HG03378 (cell line): ENCODE data around the gene GPBP1L1.

ENCODE experiments used
- ATAC-seq: cut with Tn5 transposase; IDR thresholded peaks from one replicate; pipeline ENCODE4 v1.9.1; 2021; ENCODE audit warnings: mild to moderate bottlenecking, moderate library complexity; ENCODE audit not compliant: unreplicated experiment

GPBP1L1 gene

GRCh38 chr1:45643321-45643720, 43.0 kb downstream of the GPBP1L1 start:
- no peak for ATAC-seq

- no peak for ATAC-seq
Observed at GRCh38 chr1:45640293-45640692, 46.0 kb downstream of the GPBP1L1 start.

GRCh38 chr1:45635211-45635610, 51.1 kb downstream of the GPBP1L1 start:
- ATAC-seq = no peak

GRCh38 chr1:45630429-45630828, 55.9 kb downstream of the GPBP1L1 start:
- ATAC-seq = no peak

- ATAC-seq = no peak
Observed at GRCh38 chr1:45629035-45629434, 57.3 kb downstream of the GPBP1L1 start.

GRCh38 chr1:45623972-45624371, 62.4 kb downstream of the GPBP1L1 start, which contains the start of gene CCDC17:
TSS of gene CCDC17 (minus strand) at chr1:45624054. CDS start at chr1:45623909, 145 bp downstream.
- no peak for ATAC-seq

- ATAC-seq = no peak
Observed at GRCh38 chr1:45622524-45623394, 63.6 kb downstream of the GPBP1L1 start.

GRCh38 chr1:45621895-45622523, 64.3 kb downstream of the GPBP1L1 start:
- ATAC-seq = no peak

- no peak for ATAC-seq
Observed at GRCh38 chr1:45621501-45621836, 64.9 kb downstream of the GPBP1L1 start.

- ATAC-seq = no peak
Observed at GRCh38 chr1:45620588-45621500, 65.5 kb downstream of the GPBP1L1 start.

- ATAC-seq = no peak
Observed at GRCh38 chr1:45619149-45619921, 67.0 kb downstream of the GPBP1L1 start.

GRCh38 chr1:45617618-45618017, 68.7 kb downstream of the GPBP1L1 start:
- no peak for ATAC-seq

GRCh38 chr1:45615885-45616284, 70.4 kb downstream of the GPBP1L1 start:
- no peak for ATAC-seq

- no peak for ATAC-seq
Observed at GRCh38 chr1:45612941-45613579, 73.3 kb downstream of the GPBP1L1 start.

GRCh38 chr1:45610589-45611226, 75.6 kb downstream of the GPBP1L1 start:
- ATAC-seq = no peak

GRCh38 chr1:45608175-45609156, 77.9 kb downstream of the GPBP1L1 start:
- no peak for ATAC-seq

GRCh38 chr1:45607404-45608074, 78.8 kb downstream of the GPBP1L1 start:
- ATAC-seq = no peak

GRCh38 chr1:45604239-45604638, 82.1 kb downstream of the GPBP1L1 start:
- no peak for ATAC-seq
